ENCODE measurements around the gene MCF2L. TPM values are rescaled to one million over a fixed set of nuclear protein-coding genes. Genes with fewer than 3 reads are reported as not detected.

The MCF2L gene
- total RNA-seq, 1 donor, result 8.0 TPM

DNA sequence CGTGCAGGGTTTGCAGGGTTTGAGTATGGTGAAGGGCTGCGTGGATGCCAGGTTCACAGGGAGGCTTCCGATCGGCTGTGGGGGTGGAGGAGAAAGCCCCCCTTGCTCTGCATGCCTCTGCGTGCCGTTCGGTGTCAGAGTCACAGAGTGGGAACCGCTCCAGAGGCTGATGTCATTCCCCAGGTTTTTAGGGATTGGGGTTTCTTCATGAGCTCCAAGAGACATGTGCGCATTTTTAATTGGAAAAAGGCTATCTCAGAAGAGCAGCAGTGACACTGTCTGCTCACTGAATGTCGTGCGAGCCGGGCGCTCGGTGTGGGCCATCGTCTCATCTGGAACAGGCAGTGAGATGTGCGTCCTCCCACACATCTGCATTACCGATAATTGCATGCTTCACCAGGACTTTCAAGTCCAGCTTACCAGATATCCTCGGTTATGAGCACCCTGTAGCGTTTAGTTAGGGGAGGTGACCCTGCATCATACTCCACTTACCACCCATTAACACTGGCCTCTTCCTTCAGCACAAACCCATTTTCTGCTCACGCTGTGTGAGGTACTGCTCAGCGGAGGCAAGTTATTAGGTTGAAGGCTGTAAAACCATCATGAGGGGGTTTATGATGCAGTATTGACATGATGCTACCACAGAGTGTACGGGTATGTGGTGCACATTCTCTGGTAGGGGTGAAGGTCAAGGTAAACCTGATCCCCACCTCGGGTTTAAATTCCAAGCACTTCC, 1.7 kb downstream of the MCF2L start:
- DNase-seq (ENCODE audit: low read depth), result no peak
- H3K4me3 ChIP-seq (ENCODE audit: low read depth, low read length), result no peak overlapping the region
- TF ChIP-seq, protein P1, sequence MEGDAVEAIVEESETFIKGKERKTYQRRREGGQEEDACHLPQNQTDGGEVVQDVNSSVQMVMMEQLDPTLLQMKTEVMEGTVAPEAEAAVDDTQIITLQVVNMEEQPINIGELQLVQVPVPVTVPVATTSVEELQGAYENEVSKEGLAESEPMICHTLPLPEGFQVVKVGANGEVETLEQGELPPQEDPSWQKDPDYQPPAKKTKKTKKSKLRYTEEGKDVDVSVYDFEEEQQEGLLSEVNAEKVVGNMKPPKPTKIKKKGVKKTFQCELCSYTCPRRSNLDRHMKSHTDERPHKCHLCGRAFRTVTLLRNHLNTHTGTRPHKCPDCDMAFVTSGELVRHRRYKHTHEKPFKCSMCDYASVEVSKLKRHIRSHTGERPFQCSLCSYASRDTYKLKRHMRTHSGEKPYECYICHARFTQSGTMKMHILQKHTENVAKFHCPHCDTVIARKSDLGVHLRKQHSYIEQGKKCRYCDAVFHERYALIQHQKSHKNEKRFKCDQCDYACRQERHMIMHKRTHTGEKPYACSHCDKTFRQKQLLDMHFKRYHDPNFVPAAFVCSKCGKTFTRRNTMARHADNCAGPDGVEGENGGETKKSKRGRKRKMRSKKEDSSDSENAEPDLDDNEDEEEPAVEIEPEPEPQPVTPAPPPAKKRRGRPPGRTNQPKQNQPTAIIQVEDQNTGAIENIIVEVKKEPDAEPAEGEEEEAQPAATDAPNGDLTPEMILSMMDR (IDR thresholded peaks at IDR 0.05; ENCODE audit: insufficient read depth, low read length), result no peak

GRCh38 chr13:112971288-112971643, 2.3 kb downstream of the MCF2L start:
- H3K4me3 ChIP-seq (ENCODE audit: low read depth, low read length), result no peak overlapping the region
- DNase-seq (ENCODE audit: low read depth), result no peak
- TF ChIP-seq, protein P1 (IDR thresholded peaks at IDR 0.05; ENCODE audit: insufficient read depth, low read length), result no peak

GRCh38 chr13:112972258-112972657, 3.2 kb downstream of the MCF2L start:
- H3K4me3 ChIP-seq (ENCODE audit: low read depth, low read length), result no peak overlapping the region
- DNase-seq (ENCODE audit: low read depth), result no peak
- TF ChIP-seq, protein P1 (IDR thresholded peaks at IDR 0.05; ENCODE audit: insufficient read depth, low read length), result no peak

- TF ChIP-seq, protein P1 (IDR thresholded peaks at IDR 0.05; ENCODE audit: insufficient read depth, low read length), result no peak
- no peak overlapping the region for H3K4me3 ChIP-seq (ENCODE audit: low read depth, low read length)
- no peak for DNase-seq (ENCODE audit: low read depth)
Observed at GRCh38 chr13:112972867-112973576, 4.0 kb downstream of the MCF2L start.

GRCh38 chr13:112973577-112973951, 4.5 kb downstream of the MCF2L start:
- TF ChIP-seq, protein P1 (IDR thresholded peaks at IDR 0.05; ENCODE audit: insufficient read depth, low read length), result no peak
- no peak for DNase-seq (ENCODE audit: low read depth)
- no peak overlapping the region for H3K4me3 ChIP-seq (ENCODE audit: low read depth, low read length)

DNA sequence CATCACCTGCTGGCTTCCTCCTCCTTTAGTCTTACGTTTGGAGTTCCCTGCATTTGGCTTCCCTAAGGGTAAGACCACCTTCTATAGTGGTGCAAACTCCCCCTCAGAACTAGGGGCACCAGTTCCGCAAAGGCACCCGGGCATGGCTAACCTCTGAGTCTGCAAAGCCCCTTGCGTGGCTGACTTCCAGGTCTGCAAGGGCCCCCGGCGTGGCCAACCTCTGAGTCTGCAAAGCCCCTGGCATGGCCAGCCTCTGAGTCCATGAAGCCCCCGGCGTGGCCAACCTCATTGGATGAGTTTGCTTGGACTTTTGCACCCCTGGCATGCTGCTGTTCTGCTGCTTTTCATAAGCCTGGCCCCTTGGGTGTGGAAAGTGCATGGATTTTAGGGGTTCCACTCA, 5.1 kb downstream of the MCF2L start:
- H3K4me3 ChIP-seq (ENCODE audit: low read depth, low read length), result no peak overlapping the region
- TF ChIP-seq, protein P1 (IDR thresholded peaks at IDR 0.05; ENCODE audit: insufficient read depth, low read length), result no peak
- DNase-seq (ENCODE audit: low read depth), result no peak
